ENCODE data around the gene PTGER1.
"Not testable (repeated sequence)": the region's sequence is repeated elsewhere in the genome, so short reads cannot be mapped to it uniquely, and the experiment has no call there.

PTGER1 gene

GRCh38 chr19:14476327-14476672 lies 1.1 kb upstream of the PTGER1 start:
- no peak overlapping the region for H3K27ac Mint-ChIP-seq
- no peak overlapping the region for H3K4me3 Mint-ChIP-seq
- H3K4me1 Mint-ChIP-seq: peaks cover 42% of the 10 kb centered on the region
- H3K27me3 Mint-ChIP-seq: peaks cover 49% of the 10 kb centered on the region
- no peaks in the 10 kb centered on the region for H3K9me3 Mint-ChIP-seq
- H3K36me3 Mint-ChIP-seq: peaks cover 13% of the 10 kb centered on the region
- CTCF ChIA-PET: interaction anchor here (1.7 kb wide), 1 partner anchor 8 kb away, joined by 9 read pairs; no protein-coding TSS in a partner anchor
- DNase-seq: no peak

GRCh38 chr19:14474827-14475226 lies 327 bp downstream of the PTGER1 start:
- Mint-ChIP-seq H3K9me3 (no peaks in the 10 kb centered on the region), H3K4me1 (peaks cover 39% of the 10 kb centered on the region), H3K4me3 (no peak overlapping the region), H3K36me3 (peaks cover 13% of the 10 kb centered on the region), H3K27ac (peak overlapping the region; percentile 29), H3K27me3 (peaks cover 49% of the 10 kb centered on the region)
- no peak for DNase-seq
- CTCF ChIA-PET: interaction anchor here (0.7 to 1.9 kb wide), 6 partner anchors 10 to 41 kb away, joined by 3 to 9 read pairs (median 4); no protein-coding TSS in a partner anchor

- no peaks in the 10 kb centered on the region for H3K9me3 Mint-ChIP-seq
- DNase-seq: no peak
- peaks cover 49% of the 10 kb centered on the region for H3K27me3 Mint-ChIP-seq
- peaks cover 39% of the 10 kb centered on the region for H3K4me1 Mint-ChIP-seq
- peaks cover 13% of the 10 kb centered on the region for H3K36me3 Mint-ChIP-seq
- H3K4me3 Mint-ChIP-seq: no peak overlapping the region
- H3K27ac Mint-ChIP-seq: no peak overlapping the region
- CTCF ChIA-PET: interaction anchor here (1.9 kb wide), 1 partner anchor 33 kb away, joined by 6 read pairs; no protein-coding TSS in a partner anchor
These were observed 1.1 kb downstream of the PTGER1 start for GRCh38 chr19:14473978-14474578.

- CTCF ChIA-PET: interaction anchor here (0.5 to 1.9 kb wide), 16 partner anchors 8 to 337 kb away, joined by 3 to 11 read pairs (median 4); partner anchors contain the start of genes ASF1B and PKN1
- H3K27ac Mint-ChIP-seq: no peak overlapping the region
These were observed 1.8 kb downstream of the PTGER1 start for GRCh38 chr19:14473073-14473977.

GRCh38 chr19:14472202-14472938 lies 2.8 kb downstream of the PTGER1 start:
- Mint-ChIP-seq H3K27ac (no peak overlapping the region), H3K36me3 (peaks cover 16% of the 10 kb centered on the region), H3K4me1 (peaks cover 39% of the 10 kb centered on the region), H3K27me3 (peaks cover 49% of the 10 kb centered on the region), H3K4me3 (no peak overlapping the region), H3K9me3 (no peaks in the 10 kb centered on the region)
- CTCF ChIA-PET: interaction anchor here (0.5 to 1.9 kb wide), 21 partner anchors 9 to 336 kb away, joined by 3 to 11 read pairs (median 3); partner anchors contain the start of genes ASF1B and PKN1
- DNase-seq: peak; percentile 87

More at GRCh38 chr19:14473073-14473977, 1.8 kb downstream of the PTGER1 start:
- Mint-ChIP-seq H3K27me3 (peaks cover 49% of the 10 kb centered on the region), H3K36me3 (peaks cover 14% of the 10 kb centered on the region), H3K9me3 (no peaks in the 10 kb centered on the region), H3K4me3 (no peak overlapping the region), H3K4me1 (peaks cover 39% of the 10 kb centered on the region)
- DNase-seq: no peak

- peaks cover 18% of the 10 kb centered on the region for H3K36me3 Mint-ChIP-seq
- no peak overlapping the region for H3K27ac Mint-ChIP-seq
- H3K4me3 Mint-ChIP-seq: no peak overlapping the region
- DNase-seq: no peak
- CTCF ChIA-PET: interaction anchor here (0.6 to 1.9 kb wide), 11 partner anchors 9 to 114 kb away, joined by 3 to 11 read pairs (median 4); partner anchors contain the start of gene PKN1
- H3K4me1 Mint-ChIP-seq: peaks cover 36% of the 10 kb centered on the region
- peaks cover 47% of the 10 kb centered on the region for H3K27me3 Mint-ChIP-seq
- H3K9me3 Mint-ChIP-seq: no peaks in the 10 kb centered on the region
These were observed 3.5 kb downstream of the PTGER1 start for GRCh38 chr19:14471436-14472187.

- Mint-ChIP-seq H3K4me3 (no peak overlapping the region), H3K27ac (no peak overlapping the region), H3K27me3 (peaks cover 33% of the 10 kb centered on the region), H3K4me1 (peaks cover 23% of the 10 kb centered on the region), H3K9me3 (no peaks in the 10 kb centered on the region), H3K36me3 (peaks cover 21% of the 10 kb centered on the region)
- no peak for DNase-seq
- CTCF ChIA-PET: no interaction called here
These were observed 4.9 kb downstream of the PTGER1 start for GRCh38 chr19:14470031-14470876.

GRCh38 chr19:14467816-14468215 lies 7.3 kb downstream of the PTGER1 start:
- H3K4me1 Mint-ChIP-seq: peaks cover 8% of the 10 kb centered on the region
- H3K27ac Mint-ChIP-seq: no peak overlapping the region
- peaks cover 13% of the 10 kb centered on the region for H3K27me3 Mint-ChIP-seq
- no peak for DNase-seq
- CTCF ChIA-PET: interaction anchor here (1.0 to 1.5 kb wide), 2 partner anchors 39 to 269 kb away, joined by 3 read pairs; no protein-coding TSS in a partner anchor
- H3K4me3 Mint-ChIP-seq: no peak overlapping the region
- peaks cover 38% of the 10 kb centered on the region for H3K36me3 Mint-ChIP-seq
- no peaks in the 10 kb centered on the region for H3K9me3 Mint-ChIP-seq

GRCh38 chr19:14467391-14467790 lies 7.8 kb downstream of the PTGER1 start:
- DNase-seq: no peak
- CTCF ChIA-PET: interaction anchor here (1.0 to 1.7 kb wide), 3 partner anchors 14 to 268 kb away, joined by 3 to 5 read pairs (median 3); no protein-coding TSS in a partner anchor

GRCh38 chr19:14463747-14464146 lies 11.4 kb downstream of the PTGER1 start:
- CTCF ChIA-PET: interaction anchor here (1.1 kb wide), 1 partner anchor 115 kb away, joined by 3 read pairs; no protein-coding TSS in a partner anchor
- Mint-ChIP-seq H3K4me1 (peaks cover 6% of the 10 kb centered on the region), H3K4me3 (no peak overlapping the region), H3K27me3 (no peaks in the 10 kb centered on the region), H3K27ac (no peak overlapping the region), H3K9me3 (no peaks in the 10 kb centered on the region), H3K36me3 (peaks cover 56% of the 10 kb centered on the region)
- no peak for DNase-seq

More at GRCh38 chr19:14467391-14467790, 7.8 kb downstream of the PTGER1 start:
- peaks cover 9% of the 10 kb centered on the region for H3K27me3 Mint-ChIP-seq
- H3K4me3 Mint-ChIP-seq: no peak overlapping the region
- H3K9me3 Mint-ChIP-seq: no peaks in the 10 kb centered on the region
- peaks cover 4% of the 10 kb centered on the region for H3K4me1 Mint-ChIP-seq
- peaks cover 38% of the 10 kb centered on the region for H3K36me3 Mint-ChIP-seq
- no peak overlapping the region for H3K27ac Mint-ChIP-seq

- CTCF ChIA-PET: interaction anchor here (0.6 kb wide), 1 partner anchor 10 kb away, joined by 3 read pairs; no protein-coding TSS in a partner anchor
- not testable (repeated sequence) for DNase-seq, H3K27ac Mint-ChIP-seq, H3K4me3 Mint-ChIP-seq, H3K9me3 Mint-ChIP-seq, H3K4me1 Mint-ChIP-seq, H3K27me3 Mint-ChIP-seq
- H3K36me3 Mint-ChIP-seq: peaks cover 54% of the 10 kb centered on the region
These were observed 12.8 kb downstream of the PTGER1 start for GRCh38 chr19:14462401-14462800.

- DNase-seq: no peak
- CTCF ChIA-PET: interaction anchor here (1.6 kb wide), 1 partner anchor 12 kb away, joined by 4 read pairs; no protein-coding TSS in a partner anchor
- H3K27me3 Mint-ChIP-seq: no peaks in the 10 kb centered on the region
These were observed 14.2 kb downstream of the PTGER1 start for GRCh38 chr19:14460935-14461334.

More at GRCh38 chr19:14460935-14461334, 14.2 kb downstream of the PTGER1 start:
- Mint-ChIP-seq H3K4me3 (no peak overlapping the region), H3K4me1 (peaks cover 6% of the 10 kb centered on the region), H3K9me3 (no peaks in the 10 kb centered on the region), H3K27ac (no peak overlapping the region), H3K36me3 (peaks cover 50% of the 10 kb centered on the region)
